Measurements from ENCODE around the gene ZEB2. TPM values are rescaled to one million over a fixed set of nuclear protein-coding genes. Genes with fewer than 3 reads are reported as not detected.

The ZEB2 gene
- total RNA-seq, 1 donor from 2014 or later = 267 TPM

DNA sequence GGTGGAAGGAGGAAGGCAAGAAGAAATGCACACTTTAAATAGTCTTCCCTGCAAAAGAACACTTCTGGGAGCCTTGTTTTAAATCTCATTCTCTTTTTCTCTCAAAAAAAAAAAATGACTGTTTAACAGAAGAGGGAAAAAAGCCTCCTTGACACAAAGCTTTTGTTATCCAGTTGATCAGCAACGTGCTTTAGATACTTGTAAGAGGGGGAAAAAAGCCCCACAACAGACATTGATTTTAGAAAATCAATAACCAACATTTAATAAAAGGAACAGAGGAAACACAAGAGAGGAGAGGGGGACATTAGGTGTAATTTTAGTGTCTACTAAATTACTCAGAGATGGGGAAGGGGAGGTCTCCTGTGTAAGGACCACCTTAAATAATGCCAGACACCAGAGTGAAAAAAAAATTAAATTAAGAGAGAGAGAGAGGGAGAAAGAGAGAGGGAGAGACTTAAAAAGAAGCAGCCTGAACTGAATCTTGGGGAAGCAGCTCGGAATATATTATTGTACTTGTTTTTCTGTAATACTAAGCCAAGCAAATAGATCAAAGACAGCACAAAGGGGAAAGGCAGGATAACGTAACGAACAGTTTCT is 4.7 kb downstream of the ZEB2 start:
- DNase-seq (ENCODE audit: low spot score in 2 of 2) (no peak), FAIRE-seq (no peak)

DNA sequence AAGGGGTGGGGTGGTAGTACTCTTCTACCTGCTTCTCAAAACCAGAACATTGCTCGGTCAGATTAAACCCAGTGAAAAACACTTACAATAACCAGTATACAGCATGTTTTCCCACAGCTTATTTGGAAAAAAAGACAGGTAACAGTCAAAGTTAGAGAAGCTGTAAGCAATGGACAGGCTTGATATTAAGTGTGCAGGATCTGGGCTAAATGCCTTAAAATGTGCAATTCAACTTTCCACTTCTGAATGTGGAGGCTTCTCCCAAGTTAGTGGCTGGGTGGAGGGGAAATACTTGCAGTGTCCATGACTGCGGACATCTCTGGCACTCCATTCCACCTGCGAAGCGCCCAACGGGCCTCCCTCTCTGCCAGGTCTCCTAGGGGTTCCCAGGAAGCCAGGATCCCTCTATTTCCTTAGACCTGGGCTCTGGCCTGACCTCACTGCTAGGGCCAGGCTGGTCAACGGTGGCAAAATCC is 5.3 kb downstream of the ZEB2 start:
- DNase-seq (ENCODE audit: low spot score in 2 of 2) = no peak
- no peak for FAIRE-seq

DNA sequence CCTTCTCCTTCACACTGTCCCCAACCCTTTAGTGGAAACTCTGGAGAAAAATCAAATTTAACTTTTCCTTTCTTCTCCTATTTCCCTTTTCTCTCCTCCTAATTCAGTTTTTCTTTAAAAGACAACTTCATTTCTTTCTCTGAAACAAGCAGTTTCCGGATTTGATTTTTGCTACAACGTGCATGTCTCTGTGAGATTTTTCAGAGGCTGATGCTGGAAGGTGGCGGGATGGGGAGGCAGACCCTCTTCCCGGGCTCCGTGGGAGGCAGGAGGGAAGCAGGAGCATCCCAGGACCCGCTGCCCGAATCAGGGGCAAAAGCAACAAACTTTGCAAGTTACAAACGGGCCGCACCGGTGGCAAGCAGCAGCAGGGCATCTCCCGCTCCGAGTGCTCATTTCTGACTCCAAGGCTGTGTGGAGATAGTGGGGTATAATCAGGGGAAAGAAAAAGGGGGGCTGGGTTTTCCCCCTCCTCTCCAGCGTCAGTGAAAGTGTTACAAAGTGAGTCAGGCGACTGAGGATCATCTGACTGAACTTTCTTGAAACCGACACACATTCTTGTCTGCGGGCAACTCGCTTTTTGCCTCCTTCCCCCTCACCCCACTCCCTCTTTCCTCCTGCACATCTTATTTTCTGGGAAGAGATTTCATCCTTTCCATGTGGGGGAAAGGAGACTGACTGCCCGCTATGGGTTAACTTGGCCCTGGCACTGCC is 6.4 kb downstream of the ZEB2 start:
- FAIRE-seq = no peak
- DNase-seq (ENCODE audit: low spot score in 2 of 2) = no peak

DNA sequence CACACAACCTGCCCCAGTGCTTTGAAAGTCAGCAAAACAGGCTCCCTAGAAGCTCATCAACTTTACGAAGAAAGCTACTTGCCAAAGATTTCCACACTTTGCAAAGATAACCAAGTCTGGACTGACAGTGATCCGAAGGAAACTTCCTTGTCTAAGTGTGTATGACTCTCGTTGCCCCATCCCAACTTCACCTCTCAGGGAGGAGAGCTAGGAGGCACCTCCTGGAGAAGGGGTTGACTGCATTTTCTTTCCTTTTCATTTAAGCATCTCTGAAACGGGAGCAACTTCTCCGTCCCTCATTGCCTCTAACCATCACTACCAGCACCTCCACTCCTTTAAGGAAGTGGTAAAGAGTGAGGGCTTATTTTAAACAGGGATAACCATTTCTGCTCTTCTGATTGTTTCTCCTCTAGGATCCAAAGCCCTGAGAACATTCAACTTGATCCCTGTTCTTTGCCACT is 7.0 kb downstream of the ZEB2 start:
- FAIRE-seq (no peak), DNase-seq (ENCODE audit: low spot score in 2 of 2) (no peak)

DNA sequence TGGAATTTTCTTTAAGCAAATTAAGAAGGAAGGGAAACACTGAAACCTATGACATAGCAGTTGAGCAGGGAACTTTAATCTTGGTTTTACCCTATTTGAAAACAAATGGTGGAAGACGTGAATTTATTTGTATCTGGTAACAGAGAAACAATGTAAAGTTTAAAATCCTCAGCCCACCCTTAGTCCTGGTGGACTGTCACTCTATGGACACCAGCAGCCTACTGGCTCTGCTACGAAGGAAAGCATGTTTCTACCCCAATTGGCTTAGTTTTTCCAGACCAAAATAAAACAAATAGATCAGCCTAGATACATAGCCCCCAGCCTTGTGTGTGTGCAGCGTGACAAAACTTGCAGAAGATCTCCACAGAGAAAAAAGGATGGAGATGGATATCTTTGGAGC is 7.4 kb downstream of the ZEB2 start:
- FAIRE-seq = no peak
- DNase-seq (ENCODE audit: low spot score in 2 of 2) = no peak

DNA sequence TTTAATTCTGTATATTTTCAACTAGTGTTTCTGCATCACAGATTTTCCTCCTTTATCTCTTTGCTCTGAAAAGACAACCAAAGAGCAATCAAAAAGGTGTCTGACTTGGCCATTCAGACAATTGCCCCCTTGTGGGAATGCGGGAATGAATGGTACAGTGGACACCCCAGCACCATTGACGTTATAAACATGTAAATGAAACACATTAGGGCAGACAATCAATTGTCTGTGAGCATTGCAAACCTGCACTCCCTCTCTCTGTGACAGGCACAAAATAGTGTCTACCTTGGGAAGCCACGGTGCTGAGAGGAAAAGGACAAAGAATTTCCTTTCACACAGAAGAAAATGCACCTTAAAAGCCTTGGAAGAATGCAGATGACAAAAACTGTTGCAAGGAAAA is 8.0 kb downstream of the ZEB2 start:
- DNase-seq (ENCODE audit: low spot score in 2 of 2) = no peak
- FAIRE-seq = no peak

DNA sequence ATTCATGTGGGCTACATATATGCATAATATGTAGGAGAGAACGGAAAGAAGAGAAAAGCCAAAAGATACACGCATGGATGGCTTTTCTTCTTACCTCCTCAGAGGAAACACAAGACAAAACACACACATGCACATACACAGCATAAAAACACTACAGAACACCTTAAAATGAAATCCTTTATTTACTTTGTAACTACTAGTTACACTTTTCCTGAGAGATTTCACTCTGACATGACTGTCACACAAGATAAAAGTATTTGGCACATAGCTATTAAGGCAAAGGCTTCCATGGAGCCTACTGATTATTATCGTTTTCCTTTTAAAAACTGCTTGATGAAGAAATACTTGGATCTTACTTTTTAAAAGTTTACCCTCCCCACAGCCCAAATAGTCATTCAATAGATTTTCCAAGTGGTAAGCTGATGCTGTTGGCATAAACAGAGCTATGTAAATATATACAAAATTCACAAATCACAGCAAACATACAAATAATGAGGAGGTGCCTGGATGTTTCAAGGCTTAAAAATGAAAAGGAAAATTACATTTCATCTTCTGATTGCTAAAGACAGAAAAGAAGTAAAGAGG is 8.6 kb downstream of the ZEB2 start:
- no peak for FAIRE-seq
- DNase-seq (ENCODE audit: low spot score in 2 of 2) = no peak

DNA sequence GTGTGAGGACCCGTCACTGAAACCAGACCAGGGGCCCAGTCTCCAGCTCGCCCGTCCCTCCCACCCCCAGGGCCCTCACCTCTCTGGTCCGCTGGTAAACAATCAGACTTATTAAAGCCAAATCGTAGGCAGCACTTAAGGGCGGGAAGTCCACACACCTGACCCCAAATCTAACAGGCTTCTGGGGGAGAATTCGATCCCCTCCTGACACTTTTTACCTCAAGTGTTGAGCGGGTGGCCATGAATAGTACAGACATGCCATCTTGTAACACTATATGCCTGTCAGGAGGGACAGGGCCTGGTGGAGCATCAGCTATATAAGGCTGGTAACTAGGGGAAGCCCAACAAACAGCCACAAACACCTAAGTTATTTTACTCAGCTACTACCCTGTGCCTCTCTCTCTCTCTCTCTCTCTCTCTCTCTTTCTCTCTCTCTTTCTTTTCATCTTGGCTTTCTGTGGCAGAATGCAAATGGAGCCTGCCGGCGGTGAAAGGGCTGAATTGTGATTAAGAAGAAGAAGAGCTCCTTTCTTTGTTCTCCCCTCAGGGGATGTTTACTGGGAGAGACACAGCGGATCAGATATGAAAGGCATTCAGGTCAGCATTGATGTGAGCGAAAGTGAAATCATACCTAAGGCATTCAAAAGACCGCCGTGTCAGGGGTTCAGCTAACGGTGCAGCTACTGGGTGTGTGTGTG is 9.5 kb downstream of the ZEB2 start:
- DNase-seq (ENCODE audit: low spot score in 2 of 2) (no peak), FAIRE-seq (no peak)

DNA sequence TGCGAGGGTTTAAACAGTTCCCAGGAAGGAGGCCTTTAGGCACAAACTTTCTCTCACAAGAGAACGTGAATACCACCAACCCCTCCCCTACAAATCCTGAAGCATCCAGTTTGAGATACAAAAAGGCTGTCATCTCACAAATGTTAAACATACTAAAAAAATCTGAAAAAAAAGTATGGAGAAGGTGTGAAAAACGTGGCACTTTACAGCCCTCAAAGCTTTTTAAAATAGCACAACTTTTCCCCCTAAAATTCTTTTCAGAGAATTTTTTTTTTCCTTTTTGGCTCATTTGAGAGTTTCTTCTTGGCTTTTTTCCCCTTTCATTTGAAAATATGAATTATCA is 10.1 kb downstream of the ZEB2 start:
- FAIRE-seq (no peak), DNase-seq (ENCODE audit: low spot score in 2 of 2) (no peak)

DNA sequence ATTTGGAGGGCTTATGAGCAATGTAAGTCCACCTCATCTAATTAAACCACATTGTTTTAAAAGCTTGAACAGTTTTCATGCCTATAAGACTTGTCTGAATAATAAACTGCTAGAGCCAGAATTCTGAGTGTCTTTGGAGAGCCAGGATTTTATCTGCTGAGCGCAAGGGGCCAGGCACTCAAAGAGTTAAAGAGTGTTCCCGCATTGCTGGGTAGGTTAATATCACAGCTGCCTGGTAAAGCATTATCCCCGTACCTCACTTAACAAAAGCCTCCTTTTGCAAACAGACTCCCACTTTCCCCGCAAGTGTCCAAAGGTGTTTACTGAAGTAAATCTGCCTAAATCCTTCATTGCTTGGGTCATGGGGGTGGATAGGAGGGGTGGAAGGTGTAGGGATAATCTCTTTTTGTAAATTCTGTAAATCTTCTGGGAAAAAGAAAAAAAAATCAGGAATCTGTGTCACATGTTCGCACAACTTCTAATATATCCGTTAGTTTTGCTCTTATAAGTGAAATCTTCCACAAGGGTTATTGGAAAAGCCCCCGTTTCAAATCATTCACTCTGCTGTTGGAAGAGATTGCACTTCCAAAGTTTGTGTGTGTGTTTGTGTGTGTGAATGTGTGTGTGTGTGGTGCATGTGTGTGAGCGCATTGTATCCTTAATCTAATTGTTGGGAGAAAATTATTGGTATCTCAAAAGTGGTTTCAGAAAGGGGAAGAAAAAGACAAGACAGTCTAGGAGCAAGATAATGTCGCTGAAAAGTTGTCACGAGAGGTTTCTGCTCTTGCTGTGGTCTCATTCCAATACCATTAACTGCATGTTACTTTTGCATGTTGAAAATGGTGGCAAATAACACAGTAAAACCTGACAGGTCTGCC is 10.7 kb downstream of the ZEB2 start:
- FAIRE-seq (no peak), DNase-seq (ENCODE audit: low spot score in 2 of 2) (no peak)

DNA sequence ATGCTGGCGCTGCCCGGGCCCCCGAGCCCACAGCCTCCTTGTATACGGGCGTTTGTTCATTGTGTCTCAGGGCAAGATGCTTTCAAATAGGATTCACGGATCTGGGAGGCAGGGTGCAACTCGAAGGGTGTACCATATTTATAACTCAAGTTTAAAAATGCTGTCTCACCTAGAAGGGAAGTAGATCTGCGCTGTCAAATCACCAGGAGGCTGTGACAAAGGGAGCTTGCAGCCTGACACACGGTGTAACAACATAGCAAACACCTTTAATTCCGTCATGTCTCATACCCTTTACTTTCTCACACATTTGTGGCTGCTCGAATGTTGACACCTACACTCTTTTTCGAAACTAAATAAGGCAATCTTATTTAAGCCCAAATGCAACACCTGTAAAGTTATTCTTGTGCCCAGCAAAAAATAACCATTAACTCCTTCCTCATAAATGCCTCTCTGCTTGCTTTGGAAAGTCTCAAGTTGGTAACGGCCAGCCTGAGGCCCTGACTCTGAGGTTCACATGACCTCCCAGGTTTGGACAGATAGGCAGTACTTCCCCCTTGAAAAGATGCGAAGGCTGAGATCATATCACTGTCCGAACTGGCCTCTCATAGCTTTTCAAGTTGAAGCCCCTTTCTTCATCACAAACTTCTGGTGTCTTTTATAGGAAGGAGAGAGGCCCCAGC is 11.6 kb downstream of the ZEB2 start:
- FAIRE-seq (no peak), DNase-seq (ENCODE audit: low spot score in 2 of 2) (no peak)

DNA sequence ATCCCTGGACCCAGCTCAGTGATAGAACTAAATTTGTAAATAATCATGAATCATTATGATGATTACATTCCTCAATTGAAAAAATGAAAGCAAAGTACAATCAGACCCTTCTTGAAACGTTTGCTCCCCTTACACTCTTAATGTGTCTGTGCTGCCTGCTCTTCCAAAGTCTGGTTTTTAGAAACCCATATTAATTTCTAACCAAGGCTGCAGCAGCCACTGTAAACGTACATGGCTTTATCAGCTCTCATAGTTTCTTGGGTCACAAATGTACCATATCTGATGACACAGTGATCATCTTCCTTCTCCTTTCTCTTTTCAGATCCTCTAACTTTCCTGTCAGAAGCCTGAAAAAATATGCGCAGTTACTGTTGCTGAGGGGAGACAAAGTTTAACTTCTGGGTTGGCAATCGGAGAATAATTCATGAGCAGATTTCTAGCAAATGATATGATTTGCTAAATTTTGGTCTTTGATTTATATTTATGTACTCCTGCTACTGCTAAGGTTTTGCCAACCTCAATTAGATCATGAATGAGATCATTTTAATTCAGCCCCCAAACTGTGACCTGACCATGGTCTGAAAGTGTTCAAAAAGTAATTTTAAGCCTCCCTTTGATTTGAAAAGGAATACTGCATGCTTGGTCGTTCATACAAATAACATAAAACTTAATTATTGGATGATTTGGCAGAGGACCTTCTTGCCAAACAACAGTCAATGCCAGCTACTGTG is 12.3 kb downstream of the ZEB2 start:
- FAIRE-seq = no peak
- no peak for DNase-seq (ENCODE audit: low spot score in 2 of 2)

DNA sequence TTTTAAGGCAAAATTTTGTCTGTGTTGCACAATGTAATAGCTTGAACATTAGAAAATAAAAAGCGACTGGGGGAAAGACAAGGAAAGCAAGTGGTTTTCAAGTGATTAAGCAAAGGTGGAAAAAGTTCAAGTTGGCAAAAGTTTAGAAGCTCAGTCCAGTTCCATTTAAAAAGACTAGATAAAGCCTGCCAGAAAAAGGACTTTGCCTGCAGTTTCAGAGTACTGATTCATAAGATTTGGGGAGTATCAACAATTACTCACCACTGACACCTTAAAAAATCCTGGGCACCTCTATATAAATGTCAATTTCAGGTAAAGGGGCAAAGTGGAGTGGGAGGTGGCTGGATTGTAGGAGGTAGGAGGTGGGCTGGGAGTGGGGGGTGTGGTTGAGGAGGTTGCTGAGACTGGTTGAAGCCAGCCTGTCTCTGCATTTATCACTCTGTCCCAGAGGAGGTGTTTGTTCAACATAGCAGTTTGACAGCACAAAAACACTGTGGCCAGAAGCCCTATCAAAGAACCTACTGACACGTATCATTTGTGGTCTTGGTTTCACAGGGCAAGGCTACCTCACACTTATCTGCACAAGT is 14.6 kb downstream of the ZEB2 start:
- no peak for FAIRE-seq

DNA sequence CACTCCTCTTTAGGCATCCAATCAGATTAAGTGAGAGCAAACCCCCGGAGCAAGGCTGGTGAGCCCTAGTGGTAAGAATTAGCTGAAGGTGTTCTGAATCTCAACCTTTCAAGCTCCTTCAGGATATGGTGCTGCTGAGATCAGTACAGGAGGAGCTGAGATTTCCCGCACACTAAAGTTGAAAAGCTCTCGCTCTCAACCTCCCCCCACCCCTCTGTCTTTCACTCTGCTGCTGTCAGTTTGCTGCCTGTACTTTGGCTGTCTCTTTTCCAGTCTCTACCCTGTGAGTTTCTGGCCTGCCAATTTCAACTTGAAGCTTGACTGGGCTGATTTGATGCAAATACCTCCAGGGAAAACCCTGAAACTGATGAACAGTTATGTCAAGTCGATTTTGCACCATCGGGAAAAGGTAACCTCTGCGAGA is 15.7 kb downstream of the ZEB2 start:
- FAIRE-seq = no peak
- DNase-seq (ENCODE audit: low spot score in 2 of 2) = no peak

More for the DNA sequence above, 14.6 kb downstream of the ZEB2 start:
- no peak for DNase-seq (ENCODE audit: low spot score in 2 of 2)

DNA sequence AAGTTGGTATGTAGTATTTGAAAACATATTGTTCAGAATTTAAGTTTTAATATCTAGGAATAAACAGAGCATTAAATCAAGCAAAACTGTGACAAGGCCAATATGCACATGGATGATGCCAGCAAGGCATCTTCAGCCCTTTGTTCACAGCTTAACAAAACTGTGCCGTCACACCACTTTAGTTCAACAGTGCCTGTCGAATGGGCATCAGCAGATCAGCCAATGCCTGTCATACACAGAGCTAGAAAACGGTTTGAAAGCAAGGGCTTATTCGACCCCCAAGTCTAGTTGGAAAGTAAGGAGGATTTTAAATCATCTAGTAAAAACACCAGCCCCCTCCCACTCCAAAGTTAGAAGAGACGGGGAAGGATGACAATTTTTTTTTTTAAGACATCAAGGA is 16.7 kb downstream of the ZEB2 start:
- DNase-seq (ENCODE audit: low spot score in 2 of 2) (no peak), FAIRE-seq (no peak)

DNA sequence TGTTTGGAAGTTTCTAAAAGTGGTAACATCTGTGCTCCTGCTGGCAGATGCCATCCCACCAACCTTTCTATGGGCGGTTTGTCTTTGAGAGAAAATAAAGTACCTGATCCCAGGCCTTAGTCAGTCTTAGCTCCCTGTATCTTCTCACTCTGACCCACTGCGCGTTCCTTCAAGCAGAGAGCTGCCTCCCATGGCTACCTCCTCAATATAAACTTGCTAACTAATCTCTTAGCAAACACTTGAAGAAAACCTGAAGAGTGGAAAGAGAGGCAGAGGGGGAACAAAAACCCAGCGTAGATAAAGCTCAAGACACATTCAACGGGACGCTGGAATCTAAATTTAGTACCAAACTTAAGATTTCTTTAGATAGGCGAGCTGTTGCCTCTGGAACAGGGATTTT is 17.6 kb downstream of the ZEB2 start:
- FAIRE-seq = no peak
- no peak for DNase-seq (ENCODE audit: low spot score in 2 of 2)

DNA sequence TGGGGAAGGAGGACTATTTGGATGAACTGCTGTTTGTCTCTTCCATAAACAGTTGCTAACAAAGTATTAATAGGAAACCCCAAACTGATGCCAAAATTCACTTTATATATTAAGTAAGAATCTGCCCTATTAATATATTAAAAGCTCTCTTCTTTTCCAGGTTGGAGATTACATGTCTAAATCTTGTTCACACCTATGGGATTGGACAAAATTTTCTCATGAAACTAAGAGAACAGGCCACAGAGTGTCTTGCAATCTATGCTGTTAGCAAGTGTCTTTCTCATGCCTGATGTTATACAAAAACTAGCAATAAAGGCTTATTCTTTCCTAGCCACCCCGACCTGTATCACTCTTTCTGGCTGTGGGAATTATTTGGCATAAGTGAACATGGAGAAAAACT is 18.3 kb downstream of the ZEB2 start:
- no peak for DNase-seq (ENCODE audit: low spot score in 2 of 2)
- FAIRE-seq = no peak

DNA sequence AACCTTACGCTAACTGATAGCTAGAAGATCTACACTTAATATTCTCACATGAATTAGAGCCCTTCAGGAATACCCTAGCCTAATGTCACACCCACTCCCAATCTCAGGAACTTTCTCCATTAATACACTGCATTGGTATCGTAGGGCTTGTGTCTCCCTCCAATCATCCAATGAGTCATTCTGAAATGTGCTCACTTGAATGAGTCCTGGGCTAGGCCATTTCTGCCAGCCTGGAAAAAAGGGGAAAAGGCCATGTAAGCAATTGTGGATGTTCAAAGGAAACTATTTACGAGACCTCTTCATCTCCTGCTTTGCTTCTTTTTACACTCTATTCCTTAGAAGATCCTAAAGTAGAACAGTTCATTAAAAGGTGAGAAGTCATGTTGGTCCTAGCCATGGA is 18.8 kb downstream of the ZEB2 start:
- DNase-seq (ENCODE audit: low spot score in 2 of 2) (no peak), FAIRE-seq (no peak)

DNA sequence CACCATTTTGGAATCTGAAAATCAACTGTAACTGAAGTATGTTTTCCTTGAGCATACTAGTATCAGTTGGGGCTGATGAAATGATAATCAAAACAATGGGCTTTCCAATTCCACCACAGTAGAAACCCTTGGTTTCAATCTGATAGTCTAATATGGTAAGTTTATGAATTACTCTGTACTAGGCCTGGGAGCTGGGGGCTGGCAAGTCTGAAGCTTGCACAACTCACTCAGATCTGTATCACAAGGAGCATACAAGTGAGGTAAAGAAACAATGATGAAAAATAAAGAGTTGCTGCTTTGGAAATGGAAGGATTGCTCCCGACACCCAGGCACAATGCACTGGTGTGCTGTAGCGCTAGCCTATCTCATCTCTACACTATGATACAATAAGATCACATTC is 19.4 kb downstream of the ZEB2 start:
- DNase-seq (ENCODE audit: low spot score in 2 of 2) (no peak), FAIRE-seq (no peak)
